IPS DF 4.7 (cell line): Measurements from ENCODE around the gene PSG3.
A peak's percentile ranks its signal among the peaks of the same experiment; 100 is the strongest.
"Not testable (repeated sequence)": the region's sequence is repeated elsewhere in the genome, so short reads cannot be mapped to it uniquely, and the experiment has no call there.

Source experiments
- DNase-seq: peaks from one replicate; pipeline ENCODE4 v3.0.0-alpha.2; 2013; ENCODE audit warnings: low spot score; ENCODE audit errors: extremely low read depth

PSG3 gene

DNA sequence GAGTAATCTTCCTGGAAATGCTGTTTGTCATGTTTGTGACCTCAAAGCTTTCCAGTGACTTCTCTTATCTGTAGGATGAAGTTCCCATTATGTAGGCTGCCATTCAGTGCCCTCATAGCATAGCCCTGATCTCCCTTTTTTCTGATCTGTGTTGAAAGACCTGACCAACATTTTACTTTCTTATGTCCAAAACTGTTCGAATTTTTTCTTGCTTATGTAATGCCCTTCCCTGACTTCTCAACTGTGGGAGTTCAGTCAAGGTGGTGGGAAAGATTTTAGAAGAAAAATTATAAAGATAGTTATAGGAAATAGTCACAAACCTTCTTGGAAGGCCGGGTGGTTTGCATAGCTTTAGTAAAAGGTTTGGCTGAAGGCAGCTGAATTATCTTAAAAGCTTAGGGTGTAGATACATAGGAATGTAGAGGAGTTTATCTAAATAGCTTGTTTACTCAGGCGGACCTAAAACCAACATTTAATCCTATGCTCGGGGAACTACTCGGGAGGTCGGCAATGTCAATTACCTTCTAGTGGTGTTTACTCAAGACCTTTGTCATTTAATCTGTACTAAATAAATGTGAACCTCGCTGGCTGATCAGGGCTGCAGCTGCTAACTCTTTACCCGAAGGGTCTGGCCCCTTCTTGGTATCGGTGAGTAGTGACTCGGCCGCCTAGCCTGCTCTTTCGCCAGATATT is 44.3 kb downstream of the PSG3 start:
- DNase-seq, result no peak

DNA sequence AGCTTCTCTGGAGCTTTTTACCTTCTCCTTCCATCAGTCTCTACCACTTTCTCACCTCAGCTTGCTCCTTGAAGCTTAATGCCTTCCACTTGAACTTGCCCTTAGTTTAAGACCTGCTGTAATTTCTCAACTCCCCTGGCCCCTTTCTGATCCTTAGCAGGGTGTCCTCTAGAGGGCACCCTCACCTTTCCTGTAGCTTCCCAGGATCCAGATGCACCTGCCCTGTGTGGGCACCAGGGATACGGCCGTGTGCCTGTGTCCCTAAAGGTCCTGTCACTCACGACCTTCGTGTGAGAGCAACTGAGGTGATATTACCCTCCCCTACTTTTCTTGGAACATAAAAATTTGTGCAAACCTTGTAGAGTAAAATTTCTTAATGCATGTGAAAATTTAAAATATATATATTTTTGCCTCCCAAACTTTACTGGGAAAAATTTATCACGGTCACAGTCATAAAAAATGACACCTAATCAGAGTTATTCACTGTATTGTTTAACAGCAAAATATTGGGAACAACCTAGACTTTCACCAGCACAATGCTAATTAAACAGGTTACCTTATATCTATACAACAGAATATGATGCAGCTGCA is 46.4 kb downstream of the PSG3 start:
- peak; percentile 41 for DNase-seq

- DNase-seq, result peak; percentile 25
These were observed 56.3 kb downstream of the PSG3 start for GRCh38 chr19:42683917-42684513.

DNA sequence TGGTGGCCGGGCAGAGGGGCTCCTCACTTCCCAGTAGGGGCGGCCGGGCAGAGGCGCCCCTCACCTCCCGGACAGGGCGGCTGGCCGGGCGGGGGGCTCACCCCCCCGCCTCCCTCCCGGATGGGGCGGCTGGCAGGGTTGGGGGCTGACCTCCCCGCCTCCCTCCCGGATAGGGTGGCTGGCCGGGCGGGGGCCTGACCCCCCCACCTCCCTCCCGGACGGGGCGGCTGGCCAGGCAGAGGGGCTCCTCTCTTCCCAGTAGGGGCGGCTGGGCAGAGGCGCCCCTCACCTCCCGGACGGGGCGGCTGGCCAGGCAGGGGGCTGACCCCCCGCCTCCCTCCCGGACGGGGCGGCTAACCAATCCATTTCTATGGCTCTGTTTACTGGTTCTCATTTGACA is 64.0 kb downstream of the PSG3 start:
- not testable (repeated sequence) for DNase-seq

DNA sequence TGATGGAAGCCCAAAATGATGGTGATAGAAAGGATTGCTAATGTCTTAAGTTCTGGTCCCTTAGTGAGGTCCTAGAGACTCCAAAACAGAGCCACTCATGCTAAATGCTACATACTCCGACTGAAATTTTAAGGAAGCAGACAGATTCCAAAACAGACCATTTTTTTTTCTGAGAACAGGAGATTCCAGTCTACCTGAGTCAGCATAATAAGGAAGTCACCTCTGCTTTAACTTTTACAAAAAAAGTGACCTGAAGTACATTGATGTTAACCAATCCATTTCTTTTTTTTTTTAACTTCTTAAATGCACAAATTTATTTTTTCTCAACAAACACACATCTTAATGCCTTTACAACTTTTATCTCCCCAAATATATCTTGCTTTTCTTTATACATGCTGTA is 65.7 kb downstream of the PSG3 start:
- DNase-seq, result not testable (repeated sequence)
